Activated CD4-positive, alpha-beta T cell treated with anti-CD3 and anti-CD28 coated beads for 4 hours (primary cell): ENCODE results near the gene GATAD1.
A peak's percentile ranks its signal among the peaks of the same experiment; 100 is the strongest.
"Not testable (repeated sequence)": the region's sequence is repeated elsewhere in the genome, so short reads cannot be mapped to it uniquely, and the experiment has no call there.

ENCODE experiments used
- DNase-seq, 2 donors: peaks; one replicate each; pipeline ENCODE4 v3.0.0-alpha.2; 2020

The GATAD1 gene

DNA sequence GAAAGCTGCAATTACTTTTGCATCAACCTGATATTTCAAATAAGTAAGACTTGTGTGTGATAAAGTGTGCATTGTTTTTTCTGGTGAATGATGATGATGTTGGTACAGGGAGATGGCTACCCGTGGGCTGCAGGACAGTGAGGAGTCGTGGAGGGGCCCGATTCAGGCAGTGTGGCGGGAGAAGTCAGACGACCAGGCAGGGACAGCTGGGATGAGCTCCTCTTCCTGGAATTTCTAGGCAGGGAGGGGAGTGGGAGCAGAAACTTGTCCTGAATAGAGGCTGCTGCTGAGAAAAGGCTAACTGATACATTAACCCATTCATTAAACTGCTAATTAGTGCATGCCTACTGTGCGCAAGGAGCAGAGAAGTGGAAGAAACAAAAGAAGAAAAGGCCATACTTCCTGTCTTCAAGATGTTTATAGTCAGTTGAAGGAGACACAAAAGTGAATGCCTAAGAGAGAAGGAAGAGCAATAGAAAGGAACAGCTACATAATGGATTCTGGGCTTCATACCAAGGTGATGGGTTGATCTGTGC, 9.3 kb upstream of the GATAD1 start:
- DNase-seq = no peak

GRCh38 chr7:92442720-92443119, 4.6 kb upstream of the GATAD1 start:
- not testable (repeated sequence) for DNase-seq

GRCh38 chr7:92446869-92447344, 375 bp upstream of the GATAD1 start:
- no peak for DNase-seq

GRCh38 chr7:92448205-92448747, 994 bp downstream of the GATAD1 start:
- DNase-seq = peak; percentile 58 to 63

- no peak for DNase-seq
Observed at GRCh38 chr7:92451645-92452044, 4.4 kb downstream of the GATAD1 start.

DNA sequence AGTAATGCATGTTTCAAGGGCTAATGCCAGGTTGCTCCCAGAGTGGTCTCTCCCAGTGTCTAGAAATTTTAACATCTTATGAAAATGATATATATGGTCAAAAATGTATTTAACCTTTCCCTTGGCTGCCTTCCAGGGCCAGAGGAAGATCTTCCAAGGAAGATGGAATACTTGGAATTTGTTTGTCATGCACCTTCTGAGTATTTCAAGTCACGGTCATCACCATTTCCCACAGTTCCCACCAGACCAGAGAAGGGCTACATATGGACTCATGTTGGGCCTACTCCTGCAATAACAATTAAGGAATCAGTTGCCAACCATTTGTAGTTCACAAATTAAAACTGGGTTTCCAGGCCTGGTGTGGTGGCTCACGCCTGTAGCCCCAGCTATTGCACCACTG, 9.0 kb downstream of the GATAD1 start:
- DNase-seq = no peak

GRCh38 chr7:92460109-92460508, 12.8 kb downstream of the GATAD1 start:
- no peak for DNase-seq

- DNase-seq = no peak
Observed at GRCh38 chr7:92460510-92460909, 13.2 kb downstream of the GATAD1 start.

- DNase-seq = peak in 1 of 2 donors; percentile 4
Observed at GRCh38 chr7:92461027-92462003, 14.0 kb downstream of the GATAD1 start.

GRCh38 chr7:92462560-92462959, 15.3 kb downstream of the GATAD1 start:
- DNase-seq = no peak

- no peak for DNase-seq
Observed at GRCh38 chr7:92464515-92464914, 17.2 kb downstream of the GATAD1 start.

DNA sequence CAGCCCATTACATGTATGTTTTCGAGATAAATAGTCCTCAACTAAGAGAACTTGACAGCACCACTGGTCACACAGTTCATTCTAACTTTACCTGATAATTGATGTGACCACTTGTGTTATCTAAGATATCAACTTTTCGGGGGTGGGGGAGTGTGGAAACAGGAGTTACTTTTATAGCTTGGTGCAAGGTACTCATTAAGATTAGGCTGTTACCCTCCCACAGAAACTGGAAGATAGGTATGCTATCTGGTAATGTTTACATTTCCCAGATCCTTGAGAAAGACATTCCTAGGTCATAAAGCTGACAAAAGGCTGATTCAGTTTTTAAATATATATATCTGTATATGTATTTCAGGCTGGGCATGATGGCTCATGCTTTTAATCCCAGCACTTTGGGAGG, 19.4 kb downstream of the GATAD1 start:
- no peak for DNase-seq

GRCh38 chr7:92468589-92468988, 21.3 kb downstream of the GATAD1 start:
- not testable (repeated sequence) for DNase-seq

GRCh38 chr7:92473989-92474388, 26.7 kb downstream of the GATAD1 start:
- DNase-seq = not testable (repeated sequence)

- not testable (repeated sequence) for DNase-seq
Observed at GRCh38 chr7:92475261-92475770, 28.0 kb downstream of the GATAD1 start.

GRCh38 chr7:92475851-92476590, 28.7 kb downstream of the GATAD1 start:
- not testable (repeated sequence) for DNase-seq

DNA sequence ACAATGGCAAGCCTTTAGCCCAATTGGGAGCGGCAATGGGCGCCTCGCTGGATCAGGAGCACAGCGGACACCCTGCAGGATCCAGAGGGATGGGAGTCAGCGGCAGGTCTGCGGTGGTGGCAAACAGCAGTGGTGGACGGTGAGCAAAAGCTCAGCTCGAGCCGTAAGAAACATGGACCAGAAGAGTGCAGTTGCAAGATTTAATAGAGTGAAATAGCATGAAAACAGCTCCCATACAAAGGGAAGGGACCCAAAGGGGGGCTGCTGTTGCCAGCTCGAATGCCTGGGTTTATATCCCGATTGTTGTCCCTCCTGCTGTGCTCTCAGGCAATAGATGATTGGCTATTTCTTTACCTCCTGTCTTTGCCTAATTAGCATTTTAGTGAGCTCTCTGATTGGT, 30.4 kb downstream of the GATAD1 start, which contains the start of gene ERVW-1:
Gene ERVW-1, minus strand, starts transcription at position 266 of the 400 bp plus-strand sequence. CDS start 7,565 bp downstream, outside the sequence.
- not testable (repeated sequence) for DNase-seq

- DNase-seq = no peak
Observed at GRCh38 chr7:92478095-92478494, 30.8 kb downstream of the GATAD1 start.

- no peak for DNase-seq
Observed at GRCh38 chr7:92478711-92479110, 31.4 kb downstream of the GATAD1 start.

DNA sequence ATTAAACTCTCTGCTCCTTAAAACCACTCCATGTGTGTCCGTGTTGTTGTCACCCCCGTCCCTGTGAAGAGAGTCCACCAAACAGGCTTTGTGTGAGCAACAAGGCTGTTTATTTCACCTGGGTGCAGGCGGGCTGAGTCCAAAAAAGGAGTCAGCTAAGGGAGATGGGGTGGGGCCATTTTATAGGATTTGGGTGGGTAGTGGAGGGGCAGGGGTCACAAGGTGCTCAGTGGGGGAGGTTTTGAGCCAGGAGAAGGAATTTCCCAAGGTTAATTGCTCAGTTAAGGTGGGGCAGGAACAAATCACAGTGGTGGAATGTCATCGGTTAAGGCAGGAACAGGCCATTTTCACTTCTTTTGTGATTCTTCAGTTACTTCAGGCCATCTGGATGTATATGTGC, 31.9 kb downstream of the GATAD1 start:
- DNase-seq = not testable (repeated sequence)

DNA sequence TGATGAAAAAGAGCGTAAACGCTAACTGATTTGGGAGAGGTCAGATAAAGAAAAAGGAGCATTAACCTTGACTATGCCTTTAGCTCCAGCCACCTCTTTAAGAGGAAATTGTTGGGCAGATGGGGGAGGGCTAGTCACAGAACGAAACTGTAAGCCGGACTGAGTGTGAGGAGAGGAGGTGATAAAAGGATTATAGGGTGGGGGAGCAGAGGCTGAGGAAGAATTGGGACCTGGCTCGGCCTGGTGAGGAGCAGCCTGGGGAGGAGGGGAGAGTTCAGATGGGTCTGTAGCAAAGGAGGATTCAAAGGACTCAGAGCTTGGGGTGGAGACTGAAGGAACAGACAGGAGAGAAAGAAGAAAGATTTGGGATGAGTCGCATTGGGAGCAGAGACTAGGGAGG, 36.3 kb downstream of the GATAD1 start:
- not testable (repeated sequence) for DNase-seq

DNA sequence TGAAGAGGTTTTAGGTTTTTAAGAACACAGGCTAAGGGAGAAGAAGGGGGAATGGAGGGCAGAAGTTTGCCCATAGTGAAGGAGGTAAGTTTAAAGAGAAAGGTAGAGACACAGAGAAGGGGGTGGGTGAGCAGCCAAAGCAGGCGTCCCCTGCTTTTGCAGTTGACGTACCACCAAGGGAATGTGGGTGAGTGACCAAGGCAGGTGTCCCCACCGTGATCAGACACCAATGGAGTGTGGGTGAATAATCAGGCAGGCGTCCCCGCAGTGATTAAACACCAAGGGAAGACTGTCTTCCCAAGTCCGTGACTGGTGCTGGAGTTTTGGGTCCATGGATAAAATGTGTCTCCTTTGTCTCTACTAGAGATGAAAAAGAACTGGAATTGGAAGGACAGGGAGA, 36.9 kb downstream of the GATAD1 start:
- DNase-seq = not testable (repeated sequence)
